ENCODE results near the gene FKBP15.
"Not testable (repeated sequence)": the region's sequence is repeated elsewhere in the genome, so short reads cannot be mapped to it uniquely, and the experiment has no call there.

FKBP15 gene

DNA sequence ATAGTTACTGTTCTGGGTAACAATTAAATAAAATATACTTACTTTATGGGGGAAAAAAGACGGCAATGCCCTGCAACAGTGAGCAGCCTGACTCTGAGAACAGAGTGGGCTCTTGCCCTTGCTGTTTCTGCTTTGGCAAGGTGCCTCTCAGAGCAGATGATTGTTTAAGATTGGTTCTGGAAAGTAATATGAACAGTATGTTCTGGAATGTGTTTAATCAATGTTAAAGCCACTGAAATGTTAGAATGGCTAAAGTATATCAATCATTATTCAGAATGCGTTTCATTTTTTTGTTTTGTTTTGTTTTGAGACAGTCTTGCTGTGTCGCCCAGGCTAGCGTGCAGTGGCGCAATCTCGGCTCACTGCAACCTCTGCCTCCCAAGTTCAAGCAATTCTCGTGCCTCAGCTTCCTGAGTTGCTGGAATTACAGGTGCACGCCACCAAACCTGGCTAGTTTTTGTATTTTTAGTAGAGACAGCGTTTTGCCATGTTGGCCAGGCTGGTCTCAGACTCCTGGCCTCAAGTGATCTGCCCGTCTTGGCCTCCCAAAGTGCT lies 14.7 kb upstream of the FKBP15 start:
- not testable (repeated sequence) for DNase-seq (ENCODE audit: low spot score)

DNA sequence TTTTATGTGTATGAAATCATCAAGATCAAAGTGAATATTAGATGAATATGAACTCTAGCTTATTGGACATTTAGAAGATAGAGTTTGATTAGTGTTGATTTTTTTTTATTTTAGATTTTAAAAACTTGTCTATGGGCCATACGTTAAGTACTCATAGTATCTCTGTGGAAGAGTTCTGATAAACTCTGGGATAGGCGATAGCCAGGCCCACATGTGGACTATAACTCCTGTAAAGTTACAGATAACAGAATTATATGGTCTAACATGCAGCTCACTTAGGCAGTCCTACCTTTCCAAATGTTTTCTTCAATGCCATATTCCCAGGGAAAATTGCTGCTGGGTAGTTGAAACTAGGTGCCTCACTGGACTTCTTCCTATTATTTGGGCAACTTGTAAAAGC lies 10.6 kb upstream of the FKBP15 start:
- no peak for DNase-seq (ENCODE audit: low spot score)

DNA sequence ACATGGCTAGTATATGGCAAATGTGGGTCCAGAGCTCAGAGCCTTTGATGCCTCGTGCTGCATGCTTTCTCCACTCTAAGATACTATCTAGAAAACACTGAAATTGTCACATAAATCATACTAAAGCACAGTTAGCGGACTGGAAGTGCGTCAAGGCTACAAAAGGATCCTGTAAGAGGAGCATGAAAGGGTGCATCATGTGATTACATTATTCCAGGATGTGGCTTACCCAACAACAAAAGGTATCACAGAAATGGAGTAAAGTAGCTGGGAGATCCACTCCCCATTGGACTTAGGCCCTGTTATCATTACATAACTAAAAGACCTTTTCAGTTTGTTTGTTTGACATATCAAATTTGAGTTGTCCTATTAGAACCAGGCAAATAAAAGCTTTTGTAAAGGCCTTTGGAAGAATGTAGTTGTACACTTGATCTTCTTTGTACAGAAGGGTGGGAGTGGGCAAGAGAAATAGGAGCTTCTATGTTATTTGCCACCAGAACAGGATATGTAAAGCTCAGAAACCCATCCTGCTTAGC lies 7.1 kb upstream of the FKBP15 start:
- DNase-seq (ENCODE audit: low spot score), result no peak

DNA sequence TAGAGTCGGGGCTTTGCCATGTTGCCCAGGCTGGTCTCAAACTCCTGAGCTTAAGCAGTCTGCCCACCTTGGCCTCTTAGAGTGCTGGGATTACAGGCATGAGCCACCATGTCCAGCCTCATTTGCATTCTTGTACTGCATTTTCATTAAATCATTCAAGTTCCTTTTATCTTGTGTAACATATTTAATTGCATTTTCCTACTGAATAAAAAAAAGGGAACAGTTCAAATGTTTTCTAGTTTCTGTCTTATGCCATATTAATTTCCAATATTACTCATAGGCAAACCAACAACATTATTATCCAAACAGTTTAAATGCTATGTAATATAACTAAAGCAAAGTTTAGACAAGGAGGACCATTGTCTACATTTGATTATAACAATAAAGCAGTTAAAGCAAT lies 6.4 kb upstream of the FKBP15 start:
- no peak for DNase-seq (ENCODE audit: low spot score)

DNA sequence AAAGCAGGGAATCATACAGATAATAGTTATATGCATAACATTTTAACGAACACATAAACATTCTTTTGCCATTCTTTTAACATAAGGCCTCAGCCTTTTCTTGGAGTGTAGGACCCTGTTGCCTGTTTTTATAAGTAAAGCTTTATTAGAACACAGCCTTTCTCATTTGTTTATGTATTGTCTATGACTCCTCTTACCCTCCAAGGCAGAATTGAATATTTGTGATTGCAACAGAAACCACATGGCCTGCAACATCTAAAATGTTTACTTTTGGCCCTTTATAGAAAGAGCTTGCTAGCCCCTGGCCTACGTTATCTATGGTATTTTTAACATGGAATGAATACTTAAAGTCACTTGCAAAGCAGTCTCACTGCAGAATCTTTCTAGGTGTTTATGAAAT lies 2.9 kb upstream of the FKBP15 start:
- DNase-seq (ENCODE audit: low spot score), result no peak

DNA sequence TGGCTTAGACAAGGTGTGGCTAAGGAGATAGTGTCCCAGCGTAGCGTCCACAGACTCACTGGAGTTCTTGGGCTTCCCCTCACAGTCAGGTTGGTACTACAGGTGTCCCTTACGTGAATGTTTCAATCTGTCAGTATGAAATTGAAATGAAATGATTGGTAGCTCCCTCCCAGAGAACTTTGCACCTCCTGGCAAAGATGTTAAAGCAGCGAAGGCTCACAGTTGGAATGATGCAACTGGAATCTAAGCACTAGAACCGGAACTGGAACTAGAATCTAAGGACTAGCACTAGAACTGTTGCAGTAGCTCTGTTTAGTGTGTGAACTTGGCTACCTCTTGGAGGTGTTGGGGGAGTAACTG lies 1.4 kb upstream of the FKBP15 start:
- DNase-seq (ENCODE audit: low spot score), result no peak

DNA sequence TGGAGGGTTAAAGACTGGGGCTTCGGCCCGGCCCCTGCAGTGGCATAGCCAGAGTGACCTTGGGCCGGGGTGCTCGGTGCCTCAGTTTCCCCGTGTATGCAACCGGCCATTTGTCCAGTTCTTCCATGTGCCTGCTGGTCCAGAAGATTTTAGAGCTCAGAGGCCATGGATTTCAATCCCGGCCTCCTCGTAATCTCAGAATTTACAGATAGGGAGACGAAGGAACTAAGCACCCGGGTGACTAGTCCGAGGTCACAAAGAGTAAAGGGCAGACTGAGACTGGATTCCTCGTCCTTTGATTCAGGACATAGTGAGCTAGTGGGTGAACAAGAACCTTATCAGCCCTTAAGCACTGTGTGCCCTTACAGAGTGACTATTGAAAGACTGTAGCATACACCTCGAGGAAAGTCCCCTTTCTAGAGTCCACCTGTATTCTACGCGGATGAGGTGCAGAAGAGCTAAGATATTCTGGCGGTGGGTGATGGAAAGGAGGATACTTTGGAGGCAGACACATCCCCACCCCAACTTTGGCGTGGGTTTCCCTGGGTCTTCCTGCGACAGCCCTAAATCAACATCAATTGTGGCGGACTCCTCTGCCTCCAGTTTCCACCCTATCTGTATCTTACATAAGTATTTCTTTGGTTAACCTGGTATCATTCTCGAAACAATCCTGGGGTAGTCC lies 864 bp upstream of the FKBP15 start:
- no peak for DNase-seq (ENCODE audit: low spot score)

DNA sequence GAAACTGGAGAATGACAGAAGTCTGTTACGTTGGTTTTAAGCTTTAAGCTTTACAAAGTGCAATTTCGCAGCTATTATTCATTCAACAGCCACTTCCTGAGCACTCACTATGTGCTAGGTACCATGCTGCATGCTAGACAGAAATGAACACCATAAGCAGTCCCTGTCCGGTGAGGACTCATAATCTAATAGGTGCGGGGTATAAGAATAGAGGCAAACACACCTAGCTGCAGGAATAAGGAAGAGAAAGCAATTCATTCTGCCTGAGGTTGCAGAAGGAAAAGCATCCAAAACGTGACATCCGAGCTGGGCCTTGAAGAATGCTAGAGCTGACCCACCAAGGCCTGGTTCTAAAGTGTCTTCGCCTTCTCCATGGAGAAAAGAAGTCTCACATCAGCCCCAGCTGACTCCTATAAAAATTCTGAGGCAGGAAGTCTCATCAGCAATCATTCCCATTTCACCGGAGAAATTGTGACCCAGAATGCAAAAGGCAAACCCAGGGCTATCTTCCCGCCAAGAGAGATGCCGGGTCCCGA lies 542 bp downstream of the FKBP15 start:
- DNase-seq (ENCODE audit: low spot score), result no peak

DNA sequence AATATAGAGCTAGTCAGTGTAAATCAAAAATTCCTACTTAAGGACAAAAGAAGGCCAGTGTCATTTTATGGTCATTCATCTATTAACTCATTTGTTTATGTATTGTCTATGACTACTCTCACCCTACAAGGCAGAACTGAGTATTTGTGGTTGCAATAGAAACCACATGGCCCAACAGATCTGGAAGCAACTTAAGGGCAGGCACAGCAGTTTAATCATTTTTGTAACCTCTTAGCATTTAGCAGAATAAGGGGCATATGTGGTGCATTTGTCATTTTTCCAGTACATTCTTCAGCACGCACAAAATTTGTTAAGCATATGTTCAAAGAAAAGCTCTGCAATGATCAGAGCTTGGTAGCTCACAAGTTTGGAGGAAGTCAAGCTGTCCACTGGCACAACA lies 1.1 kb downstream of the FKBP15 start:
- no peak for DNase-seq (ENCODE audit: low spot score)

DNA sequence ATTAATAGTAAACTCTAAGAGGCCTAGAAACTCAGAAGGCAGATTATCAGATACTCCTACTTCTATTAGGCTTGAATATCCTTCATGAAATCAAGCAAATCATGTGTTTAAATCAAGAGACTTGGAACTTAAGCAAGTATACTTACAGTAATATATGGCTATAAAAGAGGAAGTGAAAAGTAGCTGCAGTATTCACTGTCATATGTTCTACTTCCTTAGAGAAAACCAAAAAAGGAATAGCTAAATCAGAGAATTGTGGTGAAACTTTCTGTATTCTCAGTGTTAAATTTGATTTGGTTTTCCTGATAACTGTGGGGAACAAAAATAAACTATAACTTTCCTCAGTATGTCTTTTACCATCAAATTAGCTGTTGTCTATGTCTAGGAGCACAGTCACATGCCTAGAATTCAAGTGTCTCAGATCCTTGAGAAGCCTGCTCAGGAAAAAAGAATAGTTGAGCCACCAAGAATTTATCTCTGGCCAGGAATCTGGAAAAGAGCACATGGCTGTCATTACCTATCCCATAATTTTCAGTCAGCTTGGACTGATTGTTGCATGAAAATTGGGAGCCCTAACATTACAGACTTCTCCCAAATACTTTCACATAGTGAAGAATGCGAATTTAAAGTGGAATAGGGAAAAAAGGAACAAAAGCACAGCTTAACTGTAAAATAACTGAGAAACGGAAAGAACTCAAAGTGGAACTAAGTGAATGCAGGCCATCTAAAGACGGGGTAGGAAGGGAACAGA lies 1.7 kb downstream of the FKBP15 start:
- DNase-seq (ENCODE audit: low spot score), result no peak

DNA sequence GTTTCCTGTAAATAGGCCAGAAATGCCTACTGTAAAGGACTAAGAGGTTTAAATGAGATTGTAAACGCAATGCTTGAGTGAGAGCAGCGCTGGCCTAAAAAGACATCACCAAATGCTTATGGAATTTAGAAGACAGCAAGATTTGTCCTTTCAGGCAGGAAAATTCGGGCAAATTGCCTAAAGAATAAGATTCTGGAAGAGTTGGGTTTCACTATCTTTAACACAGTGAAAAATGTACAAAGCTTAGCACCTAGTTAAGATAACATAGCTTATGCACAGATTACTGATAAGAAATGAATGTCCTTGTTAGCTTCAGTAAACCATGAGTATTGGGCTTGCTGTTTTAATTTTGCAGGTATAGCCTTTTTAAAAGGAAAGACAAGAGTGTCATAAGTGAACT lies 4.7 kb downstream of the FKBP15 start:
- DNase-seq (ENCODE audit: low spot score), result no peak

DNA sequence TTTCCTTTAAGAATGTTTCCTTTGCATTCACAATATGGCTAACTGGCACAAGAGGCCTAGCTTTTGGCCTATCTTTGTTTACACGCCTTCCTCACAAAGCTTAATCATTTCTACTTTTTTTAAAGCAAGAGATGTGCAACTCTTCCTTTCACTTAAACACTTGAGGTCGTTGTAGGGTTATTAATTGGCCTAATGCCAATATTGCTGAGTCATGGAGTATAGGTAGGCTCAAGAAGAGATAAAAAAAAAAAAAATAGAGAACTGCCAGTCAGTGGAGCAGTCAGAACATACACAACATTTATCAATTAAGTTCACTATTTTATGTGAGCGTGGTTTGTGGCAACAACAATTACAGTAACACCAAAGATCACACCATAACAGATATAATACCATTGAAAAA lies 5.9 kb downstream of the FKBP15 start:
- DNase-seq (ENCODE audit: low spot score), result no peak

DNA sequence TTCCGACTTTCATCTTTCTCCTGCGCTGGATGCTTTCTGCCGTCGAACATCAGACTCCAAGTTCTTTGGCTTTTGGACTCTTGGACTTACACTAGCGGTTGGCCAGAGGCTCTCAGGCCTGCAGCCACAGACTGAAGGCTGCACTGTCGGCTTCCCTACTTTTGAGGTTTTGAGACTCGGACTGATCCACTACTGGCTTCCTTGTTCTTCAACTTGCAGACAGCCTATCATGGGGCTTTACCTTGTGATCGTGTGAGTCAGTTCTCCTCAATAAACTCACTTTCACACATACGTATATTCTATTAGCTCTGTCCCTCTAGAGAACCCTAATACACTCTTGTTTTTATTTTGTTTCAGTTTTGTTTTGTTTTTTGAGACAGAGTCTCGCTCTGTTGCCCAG lies 10.3 kb downstream of the FKBP15 start:
- DNase-seq (ENCODE audit: low spot score), result no peak

DNA sequence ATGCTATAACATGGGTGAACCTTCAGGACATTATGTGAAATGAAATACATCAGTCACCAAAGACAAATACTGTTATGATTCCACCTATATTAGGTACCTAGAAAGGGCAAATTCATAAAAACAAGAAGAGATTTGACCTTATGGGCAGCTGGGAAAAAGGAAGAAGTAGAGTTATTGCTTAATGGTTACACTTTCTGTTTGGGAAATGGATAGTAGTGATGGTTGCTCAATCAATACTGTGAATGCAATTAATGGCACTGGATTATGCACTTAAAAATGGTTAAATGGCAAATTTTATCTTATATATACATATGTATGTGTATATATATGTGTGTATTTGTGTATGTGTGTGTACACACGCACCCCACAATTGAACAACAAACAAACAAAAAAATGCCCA lies 15.2 kb downstream of the FKBP15 start:
- DNase-seq (ENCODE audit: low spot score), result no peak

DNA sequence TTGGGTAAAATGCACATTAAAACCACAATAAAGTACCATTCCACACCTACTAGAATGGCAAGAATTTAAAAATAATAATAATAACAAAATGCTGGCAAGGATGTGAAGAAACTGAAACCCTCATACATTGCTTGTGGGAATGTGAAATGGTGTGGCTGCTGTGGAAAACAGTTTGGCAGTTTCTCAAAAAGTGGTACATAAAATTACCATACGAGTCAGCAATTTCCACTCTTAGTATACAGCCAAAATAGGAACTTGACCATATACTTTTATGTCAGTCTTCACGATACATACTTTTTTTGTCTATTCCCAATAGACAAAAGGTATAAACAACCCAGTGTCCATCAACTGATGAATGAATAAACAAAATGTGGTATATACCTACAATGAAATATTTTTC lies 15.6 kb downstream of the FKBP15 start:
- DNase-seq (ENCODE audit: low spot score), result no peak

DNA sequence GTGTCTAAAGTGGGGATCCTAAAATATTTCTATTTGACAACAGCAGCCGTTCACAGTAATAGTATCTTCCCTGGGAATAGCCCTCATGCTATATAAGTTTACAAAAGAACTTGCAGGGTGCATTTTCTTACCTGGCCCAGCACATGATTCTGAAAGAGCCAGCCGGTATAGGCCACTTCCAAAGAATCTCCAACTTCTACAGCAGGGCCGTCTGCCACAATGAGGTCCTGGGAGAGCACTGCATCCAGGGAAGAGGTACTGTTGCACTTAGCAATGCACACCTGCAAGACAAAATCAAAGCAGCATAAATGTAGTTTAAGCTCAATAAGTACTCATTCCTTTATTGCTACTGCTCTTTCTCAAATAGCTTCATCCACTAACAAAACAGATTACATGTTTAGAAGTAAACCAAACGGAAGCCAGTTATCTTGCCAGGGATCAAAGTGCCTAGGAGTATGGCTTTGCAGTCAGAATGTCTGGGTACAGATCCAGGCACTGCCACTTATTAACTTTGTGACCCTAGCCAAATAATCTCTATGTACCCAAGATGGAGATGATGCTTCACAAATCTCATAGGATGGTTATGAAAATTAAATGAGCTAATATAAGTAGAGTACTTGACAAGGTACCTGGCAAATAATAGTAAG lies 21.3 kb downstream of the FKBP15 start:
- no peak for DNase-seq (ENCODE audit: low spot score)

DNA sequence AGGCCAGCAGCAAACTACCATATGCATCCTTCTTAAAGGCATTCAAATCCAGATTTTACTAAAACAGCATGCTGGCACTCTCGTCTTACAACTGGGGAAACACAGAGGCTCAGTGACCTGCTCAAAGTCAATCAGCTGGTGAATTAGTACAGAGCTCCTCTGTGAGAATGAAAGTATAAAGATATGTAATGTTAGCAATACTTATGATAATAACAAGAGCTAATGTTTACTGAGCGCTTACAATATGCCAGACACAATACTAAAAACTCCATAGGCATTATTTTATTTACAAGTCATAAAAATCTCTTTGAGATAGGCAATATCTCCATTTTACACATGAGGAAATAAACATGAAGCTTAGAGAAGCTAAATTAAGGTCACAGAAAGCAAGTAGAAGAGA lies 28.6 kb downstream of the FKBP15 start:
- DNase-seq (ENCODE audit: low spot score), result no peak

DNA sequence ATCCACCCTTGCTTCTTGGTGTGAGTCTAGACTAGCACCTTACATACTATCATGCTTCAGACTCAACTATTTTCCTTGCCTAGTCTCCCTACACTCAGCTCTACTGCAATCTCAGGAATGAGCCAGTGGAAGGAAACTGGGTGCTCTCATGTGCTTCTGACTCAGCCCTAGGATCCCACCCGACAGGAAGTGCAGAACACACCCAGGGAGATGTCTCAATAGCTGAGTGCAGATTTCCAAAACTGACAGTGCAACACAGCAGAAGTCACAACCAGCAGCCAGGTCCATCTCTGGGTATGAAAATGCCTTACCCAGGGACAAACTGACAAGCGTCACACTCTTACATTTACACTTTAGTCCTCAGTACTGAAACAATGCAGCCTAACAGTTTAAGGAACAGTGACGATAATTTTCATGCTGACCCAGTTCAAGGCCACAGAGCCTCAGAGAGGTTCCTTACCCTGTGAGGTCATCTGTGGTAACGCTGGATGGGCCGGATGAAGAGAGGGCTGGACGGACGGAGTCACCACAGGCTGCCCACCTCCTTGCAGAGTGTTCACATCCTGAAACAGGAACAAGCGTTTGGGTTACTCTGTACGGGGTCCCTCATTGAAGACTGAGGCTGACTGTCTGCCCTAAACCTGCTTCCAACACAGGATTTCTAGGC lies 33.0 kb downstream of the FKBP15 start:
- DNase-seq (ENCODE audit: low spot score), result no peak

DNA sequence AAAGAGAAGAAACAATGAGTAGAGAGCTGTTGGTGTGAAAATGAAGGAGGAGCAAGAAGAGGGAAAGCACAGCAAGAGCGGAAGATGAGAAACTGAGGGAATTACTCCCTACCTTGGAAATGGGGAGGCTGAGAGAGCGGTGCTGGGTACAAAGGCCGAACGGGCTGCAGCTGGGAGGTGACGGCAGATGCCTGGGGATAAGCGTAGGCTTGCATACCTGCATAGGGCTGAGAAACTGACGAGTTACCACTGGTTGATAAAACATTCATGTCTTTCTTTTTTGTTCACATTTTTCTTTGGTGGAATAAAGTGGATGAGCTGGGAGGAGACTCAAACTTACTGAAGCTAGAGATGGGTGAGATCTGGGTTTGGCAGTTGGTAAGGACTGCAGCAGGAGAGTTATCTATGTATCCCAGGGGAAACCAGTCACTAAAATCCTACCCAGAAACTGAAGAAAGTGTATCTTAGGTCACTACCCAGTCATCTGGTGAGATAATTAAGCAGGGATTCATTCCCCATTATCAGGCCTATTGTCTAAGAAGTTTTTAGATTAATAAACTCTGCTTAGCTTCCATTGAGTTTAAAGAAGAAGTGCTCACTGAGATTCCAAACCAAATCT lies 34.8 kb downstream of the FKBP15 start:
- no peak for DNase-seq (ENCODE audit: low spot score)

DNA sequence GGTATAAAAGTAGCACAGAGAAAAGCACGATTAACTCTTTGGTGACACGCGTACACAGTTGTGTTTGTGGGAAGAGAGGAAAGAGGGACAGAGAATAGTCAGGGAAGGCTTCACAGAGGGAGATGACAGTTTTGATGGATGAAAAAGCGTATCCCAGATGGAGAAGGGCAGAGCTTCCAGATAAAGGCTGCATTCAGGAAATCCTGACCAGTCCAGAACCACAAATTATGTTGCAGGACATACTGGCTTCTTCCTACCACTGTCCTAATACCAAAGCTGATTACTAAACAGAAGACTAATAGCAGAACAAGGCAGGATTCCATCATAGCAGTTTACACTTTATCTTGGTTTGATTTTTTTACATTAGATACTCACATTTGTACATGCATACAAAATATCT lies 35.8 kb downstream of the FKBP15 start:
- no peak for DNase-seq (ENCODE audit: low spot score)

DNA sequence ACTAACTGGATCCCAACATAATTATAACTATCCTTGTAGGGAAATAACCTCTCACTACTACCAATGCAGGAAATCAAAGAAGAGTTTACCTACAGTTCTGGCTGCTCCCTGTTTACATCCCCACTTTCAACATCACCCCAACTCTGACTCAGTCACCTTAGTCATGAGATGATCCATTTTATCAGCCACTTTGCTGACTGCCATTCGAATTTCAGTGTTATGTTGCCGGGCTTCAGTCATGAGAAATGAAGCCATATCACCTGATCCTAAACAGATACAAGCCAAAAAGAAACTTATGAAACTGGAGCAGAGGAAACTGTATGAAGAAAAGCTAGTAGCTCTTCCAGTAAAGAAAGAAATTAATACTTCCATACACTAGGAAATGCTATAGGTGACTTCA lies 36.5 kb downstream of the FKBP15 start:
- DNase-seq (ENCODE audit: low spot score), result no peak
